Endothelial cell (in vitro differentiated cells): Measurements from ENCODE around the gene COX6B1. TPM values are rescaled to one million over a fixed set of nuclear protein-coding genes. Genes with fewer than 3 reads are reported as not detected.

Experiments
- DNase-seq: peaks from one replicate; pipeline ENCODE4 v3.0.0; 2021; ENCODE audit warnings: low spot score
- H3K27ac Mint-ChIP-seq: one replicate; pipeline ENCODE4 v1.8.0; 2021; ENCODE audit warnings: mixed read lengths, inconsistent platforms; ENCODE audit not compliant: unreplicated experiment
- H3K27me3 Mint-ChIP-seq: one replicate; pipeline ENCODE4 v1.8.0; 2021; ENCODE audit warnings: mild to moderate bottlenecking, moderate library complexity, mixed read lengths, inconsistent platforms; ENCODE audit not compliant: unreplicated experiment
- H3K36me3 Mint-ChIP-seq: one replicate; pipeline ENCODE4 v1.8.0; 2021; ENCODE audit warnings: mild to moderate bottlenecking, low read depth, mixed read lengths, inconsistent platforms; ENCODE audit not compliant: unreplicated experiment
- H3K4me1 Mint-ChIP-seq: one replicate; pipeline ENCODE4 v1.8.0; 2021; ENCODE audit warnings: mild to moderate bottlenecking, mixed read lengths, inconsistent platforms; ENCODE audit not compliant: unreplicated experiment
- H3K4me3 Mint-ChIP-seq: one replicate; pipeline ENCODE4 v1.8.0; 2021; ENCODE audit warnings: mild to moderate bottlenecking, mixed read lengths, inconsistent platforms; ENCODE audit not compliant: unreplicated experiment
- H3K9me3 Mint-ChIP-seq: one replicate; pipeline ENCODE4 v1.8.0; 2021; ENCODE audit warnings: mixed read lengths, inconsistent platforms; ENCODE audit not compliant: unreplicated experiment
- CTCF ChIP-seq: fragments of 200-600 bp; sonication (generic); IDR thresholded peaks from one replicate; pipeline ENCODE4 v1.5.0; 2021; ENCODE audit warnings: antibody characterized with exemption; ENCODE audit not compliant: unreplicated experiment
- total RNA-seq: library from RNA; stranded (reverse); fragmentation: NEBNext Ultra II Directional; extraction: Animal tissue kit (Norgen Biotek cat#: 25700); gene quantifications from one replicate; pipeline ENCODE4 v1.2.1, GENCODE V29; 2021; ENCODE audit not compliant: unreplicated experiment

Gene COX6B1
- total RNA-seq, 1 donor from 2014 or later, result 428 TPM

DNA sequence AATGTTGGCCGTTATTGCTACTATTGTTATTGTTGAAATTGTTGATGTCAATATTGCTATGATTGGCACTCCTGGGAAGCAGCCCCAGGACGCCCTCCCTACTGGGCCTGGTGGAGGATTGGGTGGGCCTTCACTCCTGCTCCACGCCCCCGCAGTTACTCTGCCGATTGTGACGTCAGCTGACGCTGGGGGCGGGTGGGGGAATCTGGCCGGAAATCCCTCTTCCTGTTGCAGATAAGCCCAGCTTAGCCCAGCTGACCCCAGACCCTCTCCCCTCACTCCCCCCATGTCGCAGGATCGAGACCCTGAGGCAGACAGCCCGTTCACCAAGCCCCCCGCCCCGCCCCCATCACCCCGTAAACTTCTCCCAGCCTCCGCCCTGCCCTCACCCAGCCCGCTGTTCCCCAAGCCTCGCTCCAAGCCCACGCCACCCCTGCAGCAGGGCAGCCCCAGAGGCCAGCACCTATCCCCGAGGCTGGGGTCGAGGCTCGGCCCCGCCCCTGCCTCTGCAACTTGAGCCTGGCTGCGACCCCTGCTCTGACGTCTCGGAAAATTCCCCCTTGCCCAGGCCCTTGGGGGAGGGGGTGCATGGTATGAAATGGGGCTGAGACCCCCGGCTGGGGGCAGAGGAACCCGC lies 6.5 kb upstream of the COX6B1 start, which contains the start of gene ETV2:
Gene ETV2, plus strand, starts transcription at position 231 of the 637 bp plus-strand sequence. CDS start 716 bp downstream, outside the sequence.
- Mint-ChIP-seq H3K27me3 (peaks cover 26% of the 10 kb centered on the region), H3K36me3 (peaks cover 7% of the 10 kb centered on the region), H3K4me1 (peaks cover 17% of the 10 kb centered on the region), H3K9me3 (no peaks in the 10 kb centered on the region), H3K4me3 (peak within 1 kb of the TSS; percentile 89), H3K27ac (peak within 1 kb of the TSS; percentile 52)
- TF ChIP-seq CTCF, result no peak
- peak; percentile 68 for DNase-seq

- TF ChIP-seq CTCF, result no peak
- peaks cover 26% of the 10 kb centered on the region for H3K27me3 Mint-ChIP-seq
- H3K9me3 Mint-ChIP-seq, result no peaks in the 10 kb centered on the region
- H3K4me1 Mint-ChIP-seq, result peaks cover 17% of the 10 kb centered on the region
- H3K27ac Mint-ChIP-seq, result peak overlapping the region; percentile 52
- H3K4me3 Mint-ChIP-seq, result peak overlapping the region; percentile 89
- DNase-seq, result peak; percentile 48
- H3K36me3 Mint-ChIP-seq, result peaks cover 7% of the 10 kb centered on the region
These were observed 5.8 kb upstream of the COX6B1 start for GRCh38 chr19:35642312-35642711.

GRCh38 chr19:35642798-35643254 lies 5.3 kb upstream of the COX6B1 start:
- no peaks in the 10 kb centered on the region for H3K9me3 Mint-ChIP-seq
- peak overlapping the region; percentile 72 for H3K27ac Mint-ChIP-seq
- peaks cover 26% of the 10 kb centered on the region for H3K27me3 Mint-ChIP-seq
- peaks cover 7% of the 10 kb centered on the region for H3K36me3 Mint-ChIP-seq
- no peak for TF ChIP-seq CTCF
- H3K4me1 Mint-ChIP-seq, result peaks cover 17% of the 10 kb centered on the region
- peak; percentile 55 for DNase-seq
- H3K4me3 Mint-ChIP-seq, result peak overlapping the region; percentile 91

- no peaks in the 10 kb centered on the region for H3K9me3 Mint-ChIP-seq
- H3K27me3 Mint-ChIP-seq, result peaks cover 26% of the 10 kb centered on the region
- H3K27ac Mint-ChIP-seq, result peak overlapping the region; percentile 72
- TF ChIP-seq CTCF, result peak; percentile 53
- H3K4me1 Mint-ChIP-seq, result peaks cover 18% of the 10 kb centered on the region
- H3K4me3 Mint-ChIP-seq, result peak overlapping the region; percentile 91
- DNase-seq, result peak; percentile 98
- H3K36me3 Mint-ChIP-seq, result peaks cover 7% of the 10 kb centered on the region
These were observed 4.6 kb upstream of the COX6B1 start for GRCh38 chr19:35643255-35644205.
